Measurements from ENCODE around the gene FRY.

Gene FRY

DNA sequence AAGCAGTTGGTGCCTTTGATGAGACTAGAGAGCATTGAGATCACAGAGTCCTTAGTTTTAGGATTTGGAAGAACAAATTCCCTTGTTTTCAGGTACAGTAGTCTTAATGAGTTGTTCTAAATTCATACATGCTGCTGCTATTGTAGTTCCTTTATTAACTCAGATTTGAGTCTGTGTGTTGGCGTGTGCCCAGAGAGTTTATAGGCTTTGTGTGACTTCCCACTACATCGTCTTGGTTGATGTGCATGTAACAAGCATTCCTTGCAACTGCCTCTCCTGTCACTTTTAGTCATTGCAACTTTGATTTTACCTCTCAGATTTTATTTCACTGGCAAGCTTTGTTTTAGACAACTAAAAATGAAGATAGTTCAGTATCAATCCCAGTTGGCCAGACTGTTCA lies 148.1 kb downstream of the FRY start:
- no peak for DNase-seq

DNA sequence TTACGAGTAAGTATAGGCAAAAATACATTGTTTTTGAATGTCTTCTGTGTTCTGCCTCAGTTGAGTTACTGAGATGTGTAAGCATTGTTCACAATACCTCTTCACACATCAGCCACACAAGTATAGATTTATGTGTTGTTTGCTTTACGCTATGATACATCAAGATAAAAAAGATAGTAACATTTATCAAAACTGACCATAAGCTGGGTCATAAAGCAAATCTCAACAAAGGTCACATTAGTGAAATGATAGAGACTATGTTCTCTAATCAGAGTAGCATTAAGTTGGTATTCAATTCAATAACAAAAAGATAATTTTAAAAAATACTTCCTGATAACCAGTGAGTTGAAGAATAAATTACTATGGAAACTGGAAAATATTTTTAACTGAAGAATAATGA lies 156.1 kb downstream of the FRY start:
- DNase-seq = no peak

DNA sequence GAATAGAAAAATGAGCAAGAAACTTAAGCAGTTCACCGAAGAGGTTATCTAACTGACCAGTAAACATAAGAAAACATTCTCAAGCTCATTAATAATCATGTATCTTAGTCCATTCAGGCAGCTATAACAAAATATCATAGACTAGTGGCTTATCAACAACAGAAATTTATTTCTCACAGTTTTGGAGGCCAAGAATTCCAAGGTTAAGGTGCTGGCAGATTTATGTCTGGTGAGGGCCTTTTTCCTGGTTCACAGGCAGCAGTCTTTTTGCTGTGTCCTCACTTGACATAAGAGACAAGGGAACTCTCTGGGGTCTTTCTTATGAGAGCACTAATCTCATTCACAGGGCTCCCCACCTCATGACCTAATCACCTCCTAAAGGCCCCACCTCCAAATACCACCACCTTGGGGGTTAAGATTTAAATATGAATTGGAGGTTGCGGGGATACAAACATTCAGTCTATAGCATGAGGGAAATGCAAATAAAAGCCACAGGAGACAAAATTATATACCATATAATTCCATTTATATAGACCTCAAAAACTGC lies 160.0 kb downstream of the FRY start:
- no peak for DNase-seq

DNA sequence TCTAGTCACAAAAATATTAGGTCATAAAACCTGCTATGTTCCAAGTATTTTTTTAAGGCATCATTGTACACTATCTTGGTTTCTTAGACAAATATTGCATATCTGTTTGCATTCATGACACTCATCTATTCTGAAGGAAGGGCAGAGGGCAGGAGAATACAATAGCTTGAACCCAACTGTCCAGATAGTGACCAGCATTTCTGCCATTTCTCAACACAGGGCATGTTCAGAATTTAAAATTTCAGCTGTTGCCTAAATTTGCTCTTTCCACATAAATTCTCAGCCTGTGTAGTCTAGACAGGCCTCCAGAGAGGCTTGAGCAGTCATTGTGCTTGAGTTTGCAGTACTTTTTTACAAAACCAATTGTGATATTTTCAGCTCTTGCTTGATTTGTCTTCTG lies 164.1 kb downstream of the FRY start:
- no peak for DNase-seq

DNA sequence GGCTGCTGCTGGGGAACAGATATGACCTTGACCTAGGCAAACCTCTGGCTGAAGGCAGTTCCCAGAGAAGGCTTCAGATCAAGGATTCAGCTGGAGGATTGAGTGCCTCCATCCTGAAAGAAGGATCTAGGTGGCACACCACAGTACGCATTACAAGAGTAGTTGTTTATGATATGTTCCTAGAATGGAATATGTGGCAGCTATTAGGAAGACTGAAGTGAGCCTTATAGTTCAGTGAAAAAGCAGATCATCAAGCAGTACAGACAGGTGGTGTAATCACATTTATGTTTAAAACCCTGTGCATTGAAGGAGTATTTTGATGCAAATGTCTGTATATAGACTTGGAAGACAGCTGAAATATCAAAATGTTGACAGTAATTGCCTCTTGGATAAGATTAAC lies 167.6 kb downstream of the FRY start:
- no peak for DNase-seq

DNA sequence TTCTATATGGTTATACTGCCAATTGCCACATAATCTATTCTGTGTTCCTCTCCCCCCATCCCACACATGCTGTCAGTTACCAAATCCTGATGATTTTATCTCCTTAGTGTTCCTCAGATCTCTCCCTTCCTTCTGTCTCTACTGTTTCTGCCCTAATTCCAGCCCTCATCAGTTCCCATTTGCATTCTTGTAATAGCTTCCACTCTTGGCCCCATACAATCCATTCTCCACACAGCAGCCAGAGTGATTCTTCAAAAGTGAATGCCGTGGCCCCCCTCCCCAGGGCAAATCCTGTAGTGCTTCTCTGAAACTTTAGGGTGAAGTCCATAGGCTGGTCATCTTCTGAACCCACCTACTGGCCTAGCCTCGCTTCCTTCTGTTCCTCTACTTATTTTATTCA lies 169.2 kb downstream of the FRY start:
- DNase-seq = no peak

DNA sequence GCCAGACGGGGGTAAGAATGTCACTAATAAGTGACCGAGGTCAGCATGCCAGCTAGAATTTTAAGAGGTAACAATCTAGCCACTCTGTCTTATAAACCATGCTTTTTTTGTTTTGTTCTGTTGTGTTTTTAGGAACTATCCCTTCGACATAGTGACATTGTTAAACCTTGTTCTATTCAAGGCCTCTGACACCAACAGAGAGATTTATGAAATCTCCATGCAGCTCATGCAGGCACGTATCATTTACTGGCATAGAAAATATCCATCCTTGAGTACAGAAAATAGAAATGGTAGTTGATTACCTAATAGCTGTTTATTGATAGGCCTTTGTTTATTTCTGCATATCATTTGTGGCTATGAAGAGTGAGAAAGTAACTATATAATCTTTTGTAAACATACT lies 170.2 kb downstream of the FRY start:
- no peak for DNase-seq

DNA sequence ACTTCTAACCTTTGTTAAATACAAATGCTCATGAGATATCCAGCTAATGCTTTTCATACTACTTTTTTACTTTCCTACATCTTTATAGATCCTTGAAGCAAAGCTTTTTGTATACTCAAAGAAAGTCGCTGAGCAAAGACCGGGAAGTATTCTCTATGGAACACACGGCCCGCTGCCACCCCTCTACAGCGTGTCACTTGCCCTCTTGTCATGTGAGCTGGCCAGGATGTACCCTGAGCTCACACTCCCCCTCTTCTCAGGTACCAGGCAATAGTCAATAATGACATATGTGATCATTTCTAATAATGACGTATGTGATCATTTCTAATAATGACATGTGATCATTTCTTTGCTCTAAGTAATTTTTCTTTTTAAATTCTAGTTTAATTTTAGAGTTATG lies 170.7 kb downstream of the FRY start:
- no peak for DNase-seq

DNA sequence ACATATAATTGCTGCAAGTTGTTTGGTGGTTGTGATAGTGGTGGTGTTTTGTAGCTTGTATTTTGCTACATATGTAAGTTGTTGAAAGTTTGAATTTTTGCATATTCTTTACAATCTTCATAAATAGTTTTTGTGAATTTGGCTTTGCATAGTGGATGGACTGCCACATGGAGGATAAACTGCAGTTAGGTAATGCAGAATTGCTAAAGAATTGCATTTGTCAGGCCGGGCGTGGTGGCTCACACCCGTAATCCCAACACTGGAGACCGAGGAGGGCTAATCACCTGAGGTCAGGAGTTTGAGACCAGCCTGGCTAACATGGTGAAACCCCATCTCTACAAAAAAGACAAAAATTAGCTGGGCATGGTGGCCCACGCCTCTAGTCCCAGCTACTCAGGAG lies 171.6 kb downstream of the FRY start:
- no peak for DNase-seq

DNA sequence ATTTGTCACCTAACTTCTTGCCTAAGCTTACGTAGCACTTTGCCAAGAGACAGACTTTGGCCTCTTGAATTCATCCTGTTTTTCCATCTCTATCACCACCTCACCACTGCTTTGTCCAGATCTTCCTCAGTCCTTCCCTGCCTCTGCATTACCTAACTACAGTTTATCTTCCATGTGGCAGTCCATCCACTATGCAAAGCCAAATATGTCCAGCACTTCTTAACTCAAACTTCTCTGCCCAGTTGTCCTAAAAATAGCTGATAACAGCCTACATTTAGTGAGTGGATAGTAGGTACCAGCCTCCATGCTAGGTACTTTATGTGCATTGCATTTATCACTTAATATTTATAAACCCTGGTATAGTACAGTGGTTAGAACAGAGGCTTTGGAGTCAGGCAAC lies 172.2 kb downstream of the FRY start:
- DNase-seq = no peak

DNA sequence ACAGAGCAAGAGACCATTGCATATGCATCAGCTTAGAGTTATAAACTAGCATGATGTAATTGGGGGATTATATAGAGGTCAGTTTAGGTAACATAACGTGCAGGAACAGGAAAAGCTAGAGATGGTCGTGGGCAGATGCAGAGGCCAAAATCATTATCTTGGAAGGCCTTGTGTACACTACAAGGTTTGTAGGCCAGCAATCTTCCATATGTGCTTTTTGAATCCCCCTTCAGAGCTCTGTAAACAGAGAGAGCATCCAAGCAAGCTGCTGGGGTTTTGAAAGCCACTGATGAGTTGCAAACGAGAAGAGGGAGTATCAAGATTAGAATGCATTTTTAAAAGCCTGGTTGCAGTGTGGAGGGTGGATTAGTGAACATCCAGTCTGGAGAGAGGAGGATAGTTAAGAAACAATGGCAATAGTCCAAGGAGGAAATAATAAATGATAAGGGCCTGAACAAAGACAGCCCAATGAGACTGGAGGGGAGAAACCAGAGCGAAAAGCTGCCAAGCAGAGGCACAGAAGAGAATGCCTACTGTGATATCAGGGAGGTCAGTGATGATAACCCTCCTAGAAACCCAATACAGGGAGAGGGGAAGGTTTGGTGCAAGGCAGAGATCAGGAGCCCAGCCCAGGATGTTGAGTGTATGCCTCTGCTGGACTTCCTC lies 174.0 kb downstream of the FRY start:
- DNase-seq = peak; percentile 81

DNA sequence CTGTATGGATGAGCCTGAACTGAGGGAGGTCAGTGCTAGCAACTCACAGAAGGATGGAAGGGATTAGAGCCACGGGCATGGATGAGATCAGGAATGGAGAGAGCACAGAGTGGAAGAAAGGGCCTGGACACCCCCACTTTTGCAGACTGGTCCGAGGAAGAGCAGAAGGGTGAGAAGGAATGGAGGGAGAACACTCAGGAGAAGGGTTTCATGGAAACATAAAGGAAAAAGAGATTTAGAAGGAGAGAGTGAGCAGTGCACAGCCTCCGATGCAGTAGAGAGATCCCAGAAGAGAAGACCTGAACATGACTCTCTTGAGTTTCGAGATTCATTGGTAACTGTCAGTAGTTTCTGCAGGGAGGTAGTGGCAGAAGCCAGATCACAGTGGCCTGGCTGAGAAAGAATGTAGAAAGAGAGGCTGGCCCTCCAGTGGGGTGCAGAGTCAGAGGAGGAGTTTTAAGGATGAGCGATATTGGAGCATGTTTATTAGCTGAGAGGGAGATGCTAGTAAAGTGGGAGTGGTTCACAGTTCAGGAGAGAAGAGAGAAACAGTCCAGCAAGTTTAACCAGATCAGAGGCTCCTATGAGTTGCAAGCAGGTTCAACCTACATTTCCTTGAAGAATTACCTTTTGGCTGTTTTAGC lies 174.6 kb downstream of the FRY start:
- peak; percentile 14 for DNase-seq

DNA sequence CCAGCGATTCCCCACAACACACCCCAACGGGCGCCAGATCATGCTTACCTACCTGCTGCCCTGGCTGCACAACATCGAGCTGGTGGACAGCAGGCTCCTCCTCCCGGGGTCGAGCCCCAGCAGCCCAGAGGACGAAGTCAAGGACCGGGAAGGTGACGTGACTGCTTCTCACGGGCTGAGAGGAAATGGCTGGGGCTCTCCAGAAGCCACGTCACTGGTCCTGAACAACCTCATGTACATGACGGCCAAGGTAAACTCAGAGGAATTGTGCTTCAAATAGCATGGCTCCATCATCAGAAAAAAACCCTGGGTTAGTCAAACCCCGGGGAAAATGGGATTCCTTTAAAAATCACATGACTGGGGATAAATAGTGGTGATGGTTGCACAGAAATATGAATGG lies 177.3 kb downstream of the FRY start:
- DNase-seq = no peak

DNA sequence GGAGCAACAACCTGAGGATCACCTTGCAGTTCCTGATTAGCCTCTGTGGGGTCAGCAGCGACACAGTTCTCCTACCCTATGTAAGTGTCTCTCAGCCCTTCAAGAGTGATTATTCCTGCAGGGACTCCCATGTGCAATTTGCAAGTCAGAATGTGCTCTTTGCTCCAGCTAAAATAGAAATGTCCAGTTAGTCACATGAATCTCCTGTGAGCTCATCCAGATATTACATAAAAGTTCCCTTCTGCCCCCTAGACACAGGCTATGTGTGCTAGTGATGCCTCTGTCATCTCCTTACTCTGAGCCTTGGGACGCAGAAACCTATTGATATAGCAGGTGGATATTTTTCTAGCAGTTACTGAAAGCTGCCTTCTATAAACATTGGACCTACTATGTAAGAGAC lies 178.1 kb downstream of the FRY start:
- DNase-seq = no peak

DNA sequence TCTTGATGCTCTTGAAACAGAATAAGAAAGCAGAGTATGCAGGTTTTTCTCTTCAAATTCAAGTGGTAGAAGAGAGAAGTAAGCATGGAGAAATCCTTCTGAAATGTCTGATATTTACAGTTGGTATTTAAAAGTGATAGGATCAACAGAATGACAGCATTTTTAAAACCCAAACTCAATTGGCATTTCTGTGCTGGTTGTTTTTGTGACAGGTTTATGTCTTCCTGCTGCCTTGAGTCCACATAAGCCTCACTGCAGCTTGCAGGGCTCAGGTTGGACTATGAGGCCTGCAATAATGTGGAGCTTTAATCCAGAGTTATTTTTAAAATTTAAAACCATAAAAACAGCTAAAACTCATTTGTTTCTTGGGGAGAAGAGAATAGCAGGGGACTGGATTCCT lies 178.5 kb downstream of the FRY start:
- no peak for DNase-seq

DNA sequence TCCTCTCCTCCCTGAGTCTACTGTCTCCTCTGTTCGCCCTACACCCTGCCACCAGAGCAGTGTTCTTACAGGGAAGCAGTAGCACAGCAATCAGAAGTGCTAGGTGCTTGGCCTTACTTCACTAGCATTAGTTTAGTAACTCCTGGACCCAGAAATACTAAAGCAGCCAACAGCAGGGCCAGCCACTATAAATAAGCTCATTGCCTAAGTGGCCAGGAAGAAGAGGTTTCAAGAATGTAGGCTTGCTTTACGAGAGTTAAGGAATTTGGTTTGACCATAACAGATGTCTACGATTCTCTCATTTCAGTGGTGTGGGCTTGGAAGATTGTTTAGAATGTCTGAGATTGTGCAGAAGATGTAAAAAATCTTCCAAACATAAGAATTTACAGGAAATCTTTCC lies 180.2 kb downstream of the FRY start:
- no peak for DNase-seq

DNA sequence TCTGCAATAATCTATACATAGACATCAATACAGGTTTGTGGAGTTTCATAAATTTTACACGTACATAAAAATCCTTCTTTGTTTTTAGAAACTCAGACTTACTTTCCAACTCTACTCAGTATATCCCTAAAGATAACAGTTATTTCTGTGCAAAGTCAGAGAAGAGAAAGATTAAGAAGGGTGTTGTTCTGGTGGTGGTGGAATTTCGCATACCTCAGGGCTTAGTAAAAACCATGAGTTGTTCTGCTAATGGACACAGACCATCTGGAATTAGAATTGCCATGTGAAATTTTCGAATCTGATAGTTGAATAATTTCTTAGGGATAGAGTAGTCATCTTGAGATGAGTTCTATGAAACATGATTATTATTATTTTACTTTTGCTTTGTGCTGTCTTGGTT lies 180.8 kb downstream of the FRY start:
- DNase-seq = no peak

DNA sequence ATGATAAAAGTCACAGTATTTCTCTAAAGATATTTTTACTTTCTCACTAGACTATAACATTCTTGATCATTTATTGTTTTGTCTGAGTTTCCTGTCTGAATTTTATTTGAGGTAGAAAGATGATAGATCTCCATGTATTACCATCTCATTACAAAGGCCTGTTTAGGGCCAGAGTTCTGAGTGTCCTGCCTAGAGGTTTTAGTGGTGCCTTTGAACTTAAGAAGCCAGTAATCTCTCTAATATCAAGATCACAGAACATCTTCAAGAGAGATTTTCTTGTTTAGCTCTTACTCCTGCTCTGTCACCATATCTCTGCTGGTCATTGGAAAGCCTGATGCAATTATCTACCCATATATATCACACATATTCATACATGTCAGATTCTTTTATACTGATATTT lies 182.1 kb downstream of the FRY start:
- DNase-seq = no peak

DNA sequence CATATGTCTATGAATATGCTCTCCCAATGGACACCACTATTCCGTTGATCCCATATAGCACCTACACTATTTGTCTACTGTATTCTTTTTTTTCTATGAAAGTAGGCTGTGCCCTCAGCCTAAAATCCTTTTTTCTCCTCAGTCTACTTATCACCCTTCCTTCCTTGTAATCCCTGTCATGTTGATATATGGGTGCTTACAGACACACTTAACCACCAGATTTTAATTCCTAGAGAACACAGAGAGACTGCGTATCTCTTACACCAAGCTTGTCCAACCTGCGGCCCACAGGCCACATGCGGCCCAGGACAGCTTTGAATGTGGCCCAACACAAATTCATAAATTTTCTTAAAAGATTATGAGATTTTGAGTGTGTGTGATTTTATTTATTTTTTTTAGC lies 182.5 kb downstream of the FRY start:
- no peak for DNase-seq

DNA sequence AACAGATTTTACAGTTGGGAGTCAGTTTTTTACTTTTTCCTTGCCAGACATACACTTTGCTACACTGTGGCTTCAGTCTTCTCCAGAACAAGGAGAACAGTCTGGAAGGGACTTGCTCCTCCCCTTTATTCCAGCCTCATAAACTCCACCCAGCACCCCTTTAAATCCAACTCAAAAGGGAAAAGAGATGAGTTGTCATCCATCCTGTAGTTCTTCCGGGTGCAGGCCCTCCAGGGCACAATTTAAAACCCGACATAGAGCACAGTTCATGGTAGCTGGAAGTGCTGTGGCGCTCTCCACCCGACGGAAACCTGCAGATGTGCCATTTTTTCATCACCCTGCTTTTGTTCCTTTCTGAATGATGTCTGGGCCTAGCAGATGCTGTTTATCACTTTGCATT lies 184.7 kb downstream of the FRY start:
- no peak for DNase-seq

DNA sequence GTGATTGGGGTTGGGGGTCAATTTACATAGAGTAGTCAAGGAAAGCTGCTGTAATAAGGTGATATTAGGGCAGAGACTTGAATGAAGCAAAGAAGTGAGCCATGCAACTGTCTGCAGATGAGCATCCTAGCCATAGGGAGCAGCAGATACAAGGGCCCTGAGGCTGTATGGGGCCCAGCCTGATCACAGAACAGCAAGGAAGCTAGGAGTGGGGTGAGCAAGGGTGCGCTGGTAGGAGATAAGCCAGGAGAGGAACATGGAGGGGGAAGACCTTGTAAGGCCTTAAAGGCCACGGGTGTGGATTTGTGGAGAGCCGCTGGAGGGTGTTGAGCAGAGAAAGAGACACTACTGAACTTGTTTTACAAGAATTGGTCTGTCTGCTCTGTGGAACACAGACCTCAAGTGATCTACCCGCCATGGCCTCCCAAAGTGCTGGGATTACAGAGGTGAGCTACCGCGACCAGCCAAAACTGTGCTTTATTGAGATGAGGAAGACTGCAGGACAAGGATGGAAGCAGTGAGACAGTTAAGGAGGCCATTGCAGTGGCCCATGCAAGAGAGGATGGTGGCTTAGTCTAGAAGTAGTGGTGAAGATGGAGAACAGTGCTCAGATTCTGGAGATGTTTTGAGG lies 190.6 kb downstream of the FRY start:
- no peak for DNase-seq

DNA sequence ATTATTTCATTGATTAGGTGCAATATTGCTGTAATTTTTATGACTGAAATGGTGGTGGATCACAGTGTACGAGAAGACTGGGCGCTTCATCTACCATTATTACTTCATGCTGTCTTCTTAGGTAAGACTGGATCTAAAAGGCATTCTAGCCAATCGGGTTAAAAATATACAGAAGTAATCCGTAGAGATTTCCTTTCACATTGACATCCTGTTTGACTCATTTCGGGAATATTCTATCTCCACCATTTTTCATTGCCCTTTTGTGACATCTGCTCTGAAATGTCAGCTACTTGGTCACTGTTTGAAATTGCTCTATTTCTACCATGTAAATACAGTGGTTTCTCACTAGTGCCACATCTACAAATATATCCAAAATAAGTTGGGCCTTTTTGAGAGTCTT lies 193.3 kb downstream of the FRY start:
- no peak for DNase-seq

DNA sequence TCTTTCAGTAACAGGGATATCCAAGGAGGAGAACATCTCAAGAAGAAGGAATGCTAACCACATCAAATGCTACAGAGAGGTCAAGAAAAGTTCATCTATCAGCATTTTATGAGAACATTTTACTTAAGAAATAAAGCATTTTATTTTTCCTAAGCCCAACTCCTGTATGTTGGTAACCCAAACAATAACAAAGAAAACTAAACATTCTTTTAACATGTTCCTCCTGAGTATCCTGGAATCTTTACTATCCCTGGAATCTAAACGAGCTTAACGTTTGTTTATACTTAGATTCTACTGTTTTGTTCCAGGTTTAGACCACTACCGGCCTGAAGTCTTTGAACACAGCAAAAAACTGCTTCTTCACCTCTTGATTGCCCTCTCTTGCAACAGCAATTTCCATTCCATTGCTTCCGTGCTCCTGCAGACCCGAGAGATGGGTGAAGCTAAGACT lies 193.9 kb downstream of the FRY start:
- no peak for DNase-seq

DNA sequence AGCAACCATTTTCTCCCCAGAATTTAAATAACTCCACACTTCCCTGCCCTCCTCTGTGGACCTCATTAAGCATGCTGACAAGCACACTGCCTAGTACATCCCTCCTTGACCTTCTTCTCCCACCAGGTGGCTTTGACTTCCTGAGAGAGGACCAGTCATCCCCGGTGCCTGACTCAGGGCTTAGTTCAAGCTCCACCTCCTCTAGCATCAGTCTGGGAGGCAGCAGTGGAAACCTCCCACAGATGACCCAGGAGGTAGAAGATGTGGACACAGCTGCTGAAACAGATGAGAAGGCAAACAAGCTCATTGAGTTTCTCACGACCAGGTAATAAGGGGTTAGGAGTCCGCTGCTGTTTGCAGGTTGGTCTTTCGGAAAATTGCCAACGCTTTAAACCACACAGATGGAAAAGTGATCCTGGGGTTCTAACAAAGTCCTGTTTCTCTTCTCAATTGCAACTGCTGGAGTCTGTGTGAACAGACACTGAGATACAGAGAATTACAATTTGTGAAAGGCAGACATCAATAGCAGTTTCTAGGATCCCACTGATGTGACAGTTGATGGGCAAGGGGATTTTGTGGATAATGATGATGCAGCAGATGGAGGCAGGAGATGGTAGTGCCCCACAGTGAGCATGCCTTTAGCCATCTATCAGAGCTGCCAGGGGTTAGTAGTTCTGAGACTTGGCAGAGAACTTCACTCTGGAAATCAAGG lies 196.9 kb downstream of the FRY start:
- DNase-seq = peak; percentile 94

Data from NCI-H1092 treated with DMSO at 0.1 percent for 48 hours (cell line).